B cell (primary cell): ENCODE measurements around the gene DCP1A.

Source experiments
- CTCF ChIP-seq: fragments of 200-600 bp; IDR thresholded peaks from one replicate; pipeline ENCODE4 v1.8.0; 2022; ENCODE audit warnings: antibody characterized with exemption, mild to moderate bottlenecking
- EZH2 ChIP-seq: IDR thresholded peaks from 2 replicates; pipeline ENCODE4 v1.6.1; 2012; ENCODE audit warnings: borderline replicate concordance, low read depth, mild to moderate bottlenecking, moderate library complexity, low read length; ENCODE audit not compliant: insufficient read depth, poor library complexity, severe bottlenecking

GRCh38 chr3:53273146-53273670 lies 74.1 kb downstream of the DCP1A start:
- TF ChIP-seq CTCF (no peak), EZH2 (no peak)
